ENCODE measurements around the gene AP1M1. TPM values are rescaled to one million over a fixed set of nuclear protein-coding genes. Genes with fewer than 3 reads are reported as not detected.
A peak's percentile ranks its signal among the peaks of the same experiment; 100 is the strongest.

The AP1M1 gene
- total RNA-seq, 1 donor from 2014 or later = 38.5 TPM

GRCh38 chr19:16185123-16185767 is 12.5 kb upstream of the AP1M1 start, which contains the start of gene FAM32A:
FAM32A (plus strand) TSS chr19:16185410; CDS start chr19:16185443, 33 bp downstream.
- intact Hi-C loops (cut with micrococcal nuclease) = no loop called here
- peak within 1 kb of the TSS; percentile 83 for H3K27ac ChIP-seq (replicated peaks)
- TF ChIP-seq, protein P1, sequence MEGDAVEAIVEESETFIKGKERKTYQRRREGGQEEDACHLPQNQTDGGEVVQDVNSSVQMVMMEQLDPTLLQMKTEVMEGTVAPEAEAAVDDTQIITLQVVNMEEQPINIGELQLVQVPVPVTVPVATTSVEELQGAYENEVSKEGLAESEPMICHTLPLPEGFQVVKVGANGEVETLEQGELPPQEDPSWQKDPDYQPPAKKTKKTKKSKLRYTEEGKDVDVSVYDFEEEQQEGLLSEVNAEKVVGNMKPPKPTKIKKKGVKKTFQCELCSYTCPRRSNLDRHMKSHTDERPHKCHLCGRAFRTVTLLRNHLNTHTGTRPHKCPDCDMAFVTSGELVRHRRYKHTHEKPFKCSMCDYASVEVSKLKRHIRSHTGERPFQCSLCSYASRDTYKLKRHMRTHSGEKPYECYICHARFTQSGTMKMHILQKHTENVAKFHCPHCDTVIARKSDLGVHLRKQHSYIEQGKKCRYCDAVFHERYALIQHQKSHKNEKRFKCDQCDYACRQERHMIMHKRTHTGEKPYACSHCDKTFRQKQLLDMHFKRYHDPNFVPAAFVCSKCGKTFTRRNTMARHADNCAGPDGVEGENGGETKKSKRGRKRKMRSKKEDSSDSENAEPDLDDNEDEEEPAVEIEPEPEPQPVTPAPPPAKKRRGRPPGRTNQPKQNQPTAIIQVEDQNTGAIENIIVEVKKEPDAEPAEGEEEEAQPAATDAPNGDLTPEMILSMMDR (IDR thresholded peaks at IDR 0.05; ENCODE audit: borderline replicate concordance) = peak; percentile 53
- peak within 1 kb of the TSS; percentile 94 for H3K4me3 ChIP-seq
- H3K27me3 ChIP-seq (ENCODE audit: low read depth) = peaks cover 23% of the 10 kb centered on the region
- no peaks in the 10 kb centered on the region for H3K9me3 ChIP-seq (replicated peaks)
- DNase-seq = peak; percentile 99
- peaks cover 26% of the 10 kb centered on the region for H3K36me3 ChIP-seq
- peaks cover 51% of the 10 kb centered on the region for H3K4me1 ChIP-seq

- Histone ChIP-seq H3K4me1 (peaks cover 53% of the 10 kb centered on the region), H3K36me3 (peaks cover 31% of the 10 kb centered on the region), H3K9me3 (replicated peaks) (no peaks in the 10 kb centered on the region), H3K27me3 (ENCODE audit: low read depth) (peaks cover 18% of the 10 kb centered on the region), H3K27ac (replicated peaks) (peak overlapping the region; percentile 83), H3K4me3 (peak overlapping the region; percentile 94)
- no peak for DNase-seq
- TF ChIP-seq, protein P1 (IDR thresholded peaks at IDR 0.05; ENCODE audit: borderline replicate concordance) = peak; percentile 43
- intact Hi-C loops (cut with micrococcal nuclease) = no loop called here
These were observed 12.0 kb upstream of the AP1M1 start for GRCh38 chr19:16185768-16186123.

GRCh38 chr19:16188521-16188920 is 9.2 kb upstream of the AP1M1 start:
- TF ChIP-seq, protein P1 (IDR thresholded peaks at IDR 0.05; ENCODE audit: borderline replicate concordance) = no peak
- Histone ChIP-seq H3K36me3 (peaks cover 56% of the 10 kb centered on the region), H3K4me3 (no peak overlapping the region), H3K27me3 (ENCODE audit: low read depth) (no peaks in the 10 kb centered on the region), H3K9me3 (replicated peaks) (no peaks in the 10 kb centered on the region), H3K4me1 (peaks cover 48% of the 10 kb centered on the region), H3K27ac (replicated peaks) (no peak overlapping the region)
- no peak for DNase-seq
- intact Hi-C loops (cut with micrococcal nuclease) = no loop called here

- no peak for DNase-seq
- Histone ChIP-seq H3K36me3 (peaks cover 57% of the 10 kb centered on the region), H3K27ac (replicated peaks) (no peak overlapping the region), H3K4me3 (no peak overlapping the region), H3K27me3 (ENCODE audit: low read depth) (no peaks in the 10 kb centered on the region), H3K9me3 (replicated peaks) (no peaks in the 10 kb centered on the region), H3K4me1 (peaks cover 43% of the 10 kb centered on the region)
- TF ChIP-seq, protein P1 (IDR thresholded peaks at IDR 0.05; ENCODE audit: borderline replicate concordance) = no peak
- intact Hi-C loops (cut with micrococcal nuclease) = no loop called here
These were observed 7.5 kb upstream of the AP1M1 start for GRCh38 chr19:16190198-16190597.

DNA sequence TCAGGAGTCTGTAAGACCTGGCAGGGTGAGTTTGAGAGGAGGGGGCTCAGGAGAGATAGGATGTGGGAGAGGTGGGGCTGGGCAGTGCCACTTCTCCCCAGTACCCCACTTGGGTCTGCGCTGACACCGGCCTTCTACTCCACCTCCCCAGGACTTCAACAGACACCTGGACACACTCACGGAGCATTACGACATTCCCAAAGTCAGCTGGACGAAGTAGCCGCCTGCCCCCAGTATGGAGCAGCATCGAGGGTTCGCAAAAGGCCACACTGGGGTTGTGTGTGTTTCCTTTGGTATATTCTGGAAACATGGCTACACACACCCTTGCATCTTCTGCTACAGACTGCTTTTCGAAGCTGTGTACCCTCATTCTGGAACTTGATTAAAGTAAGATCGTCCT is 7.0 kb upstream of the AP1M1 start:
- H3K36me3 ChIP-seq = peaks cover 57% of the 10 kb centered on the region
- no peak overlapping the region for H3K27ac ChIP-seq (replicated peaks)
- no peak for DNase-seq
- intact Hi-C loops (cut with micrococcal nuclease) = no loop called here
- TF ChIP-seq, protein P1 (IDR thresholded peaks at IDR 0.05; ENCODE audit: borderline replicate concordance) = no peak
- peaks cover 37% of the 10 kb centered on the region for H3K4me1 ChIP-seq
- H3K9me3 ChIP-seq (replicated peaks) = no peaks in the 10 kb centered on the region
- no peaks in the 10 kb centered on the region for H3K27me3 ChIP-seq (ENCODE audit: low read depth)
- no peak overlapping the region for H3K4me3 ChIP-seq

All from left ventricle myocardium inferior (tissue), 1 donor.